Effector CD4-positive, alpha-beta T cell (primary cell): ENCODE measurements around the gene TAC4.

Source experiments
- DNase-seq: peaks from one replicate; pipeline ENCODE4 v3.0.0-alpha.2; 2020

Gene TAC4

GRCh38 chr17:49798738-49799137 is 49.1 kb downstream of the TAC4 start:
- no peak for DNase-seq

- DNase-seq, result no peak
These were observed 49.7 kb downstream of the TAC4 start for GRCh38 chr17:49798182-49798581.

GRCh38 chr17:49795372-49795771 is 52.5 kb downstream of the TAC4 start:
- DNase-seq, result no peak

GRCh38 chr17:49793309-49793708 is 54.6 kb downstream of the TAC4 start:
- DNase-seq, result no peak

GRCh38 chr17:49789243-49789578 is 58.7 kb downstream of the TAC4 start:
- no peak for DNase-seq

GRCh38 chr17:49788478-49789242 is 59.2 kb downstream of the TAC4 start, which contains the start of gene KAT7:
KAT7 (plus strand) TSS chr17:49788681; CDS start chr17:49788835, 154 bp downstream.
- peak; percentile 98 for DNase-seq
